AG08395 (cell line): ENCODE results near the gene TOMM6.

Experiments used
- DNase-seq: peaks from one replicate; pipeline ENCODE4 v3.0.0; 2012; ENCODE audit warnings: mixed read lengths, low spot score

The TOMM6 gene

DNA sequence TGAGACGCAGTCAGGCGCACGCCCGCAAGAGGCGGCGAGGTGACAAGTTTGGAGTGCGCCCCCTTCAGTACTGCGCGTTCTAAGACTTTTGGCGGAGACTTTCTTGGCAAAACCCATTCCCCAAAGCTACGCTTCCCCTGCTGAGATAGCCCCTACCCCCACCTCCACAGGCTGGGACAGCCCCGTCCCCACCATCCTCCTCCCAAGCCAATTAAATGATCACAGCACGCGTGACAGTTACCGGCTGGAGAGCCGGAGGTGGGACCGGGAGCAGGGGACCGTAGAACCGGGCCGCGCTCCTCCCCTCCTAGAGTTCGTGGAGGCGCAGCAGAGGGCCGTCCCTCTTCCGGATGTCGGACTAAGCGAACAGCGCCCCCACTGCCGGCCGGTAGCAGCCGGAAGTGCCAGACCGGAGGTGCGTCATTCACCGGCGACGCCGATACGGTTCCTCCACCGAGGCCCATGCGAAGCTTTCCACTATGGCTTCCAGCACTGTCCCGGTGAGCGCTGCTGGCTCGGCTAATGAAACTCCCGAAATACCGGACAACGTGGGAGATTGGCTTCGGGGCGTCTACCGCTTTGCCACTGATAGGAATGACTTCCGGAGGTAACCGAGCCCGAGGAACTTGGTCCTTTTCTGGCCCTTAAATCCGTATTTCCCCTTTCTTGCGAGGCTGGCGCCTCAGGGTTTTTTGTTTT lies at the start of gene TOMM6:
Gene TOMM6 (plus strand): TSS at position 476 of the 699 bp plus-strand sequence. CDS start 4 bp downstream, at position 480.
- DNase-seq, result peak; percentile 94

DNA sequence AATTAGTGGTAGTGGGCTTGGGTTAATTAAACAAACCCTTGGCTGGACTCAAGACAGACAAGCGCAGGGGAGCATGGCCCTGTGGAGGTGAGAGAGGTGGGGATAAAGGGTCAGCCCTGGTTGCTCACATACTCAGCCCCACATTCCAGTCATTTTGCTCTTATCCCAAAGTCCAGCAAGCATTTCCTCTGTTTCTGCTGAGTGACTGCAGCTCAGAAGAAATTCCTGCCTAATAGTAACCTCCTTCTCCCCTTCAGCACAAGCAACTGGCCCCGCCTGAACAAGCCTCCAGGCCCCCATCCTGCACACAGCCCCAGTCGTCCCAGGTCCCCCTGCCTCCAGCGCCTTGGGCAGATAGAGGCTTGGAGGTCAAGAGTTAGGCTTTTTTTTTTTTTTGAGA lies 48.5 kb upstream of the TOMM6 start:
- no peak for DNase-seq

DNA sequence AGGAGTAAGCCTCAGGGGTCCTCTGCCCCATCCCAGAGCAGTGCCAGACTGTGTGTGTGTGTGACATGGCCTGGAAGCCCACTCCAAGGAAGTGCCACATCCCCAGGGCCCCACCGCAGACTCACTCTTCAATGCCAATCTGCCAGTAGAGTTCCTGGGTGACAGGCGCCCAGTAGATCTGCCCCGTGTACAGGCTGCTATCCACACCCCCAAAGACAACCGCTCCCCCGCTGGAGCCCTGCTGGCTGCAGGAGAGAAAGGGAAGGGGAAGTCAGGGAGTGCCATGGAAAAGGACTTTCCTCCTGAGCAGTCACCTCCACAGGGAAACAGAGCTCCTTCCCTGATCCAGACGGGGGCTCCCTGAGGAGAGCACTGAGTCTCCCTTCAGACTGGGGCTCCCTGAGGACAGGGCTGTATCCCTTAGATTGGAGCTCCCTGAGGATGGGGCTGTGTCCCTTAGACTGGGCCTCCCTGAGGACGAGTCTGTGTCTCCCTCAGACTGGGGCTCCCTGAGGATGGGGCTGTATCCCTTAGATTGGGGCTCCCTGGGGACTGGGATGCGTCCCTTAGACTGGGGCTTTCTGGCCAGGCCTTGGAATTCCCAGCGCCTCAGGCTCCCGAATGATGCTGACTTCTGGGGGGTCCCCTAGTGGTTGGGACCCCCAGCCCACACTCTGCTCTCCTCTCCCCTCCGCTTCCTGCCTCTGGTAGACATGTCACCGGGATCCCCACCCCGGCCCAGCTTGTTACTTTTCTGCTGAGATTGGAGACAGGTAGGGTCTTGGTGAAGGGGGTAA lies 46.9 kb upstream of the TOMM6 start:
- no peak for DNase-seq

DNA sequence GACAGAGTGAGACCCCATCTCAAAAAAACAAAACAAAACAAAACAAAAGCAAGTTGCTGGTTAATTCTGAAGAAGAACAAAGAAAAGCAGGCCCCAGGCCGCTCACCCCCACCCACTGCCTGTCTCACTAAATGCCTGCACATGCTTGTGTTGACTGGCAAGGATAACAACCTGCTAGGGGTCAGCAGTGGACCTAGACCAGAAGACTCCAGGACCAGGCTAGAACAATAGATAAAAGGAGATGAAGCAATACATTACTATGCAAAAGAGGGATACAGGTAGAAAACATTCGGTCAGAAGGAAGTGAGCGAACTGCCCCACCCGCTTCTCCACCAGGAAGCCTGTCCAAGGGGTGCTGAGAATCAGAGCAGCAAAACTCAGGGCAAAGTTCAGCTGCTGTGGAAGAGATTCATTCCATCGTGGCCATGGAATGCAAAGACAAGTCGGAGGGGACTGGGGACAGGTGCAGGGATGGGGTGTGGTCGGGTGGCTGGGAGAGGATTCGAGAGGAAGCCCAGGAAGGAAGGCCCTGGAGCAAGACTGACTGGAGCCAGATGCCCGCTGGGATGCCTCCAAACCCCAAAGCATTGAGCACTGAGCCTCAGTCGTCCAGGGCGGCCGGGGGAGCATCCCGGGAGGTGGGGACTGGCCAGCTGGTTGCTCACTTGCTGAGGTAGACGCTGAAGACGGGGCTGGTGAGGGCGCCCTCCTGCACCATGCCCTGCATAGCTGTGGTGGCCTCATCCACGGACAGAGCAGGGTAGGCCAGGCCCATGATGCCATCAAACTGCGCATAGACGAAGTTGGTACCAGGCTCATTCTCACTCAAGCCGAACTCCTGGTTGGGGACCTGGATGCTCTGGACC lies 45.6 kb upstream of the TOMM6 start:
- DNase-seq, result no peak

DNA sequence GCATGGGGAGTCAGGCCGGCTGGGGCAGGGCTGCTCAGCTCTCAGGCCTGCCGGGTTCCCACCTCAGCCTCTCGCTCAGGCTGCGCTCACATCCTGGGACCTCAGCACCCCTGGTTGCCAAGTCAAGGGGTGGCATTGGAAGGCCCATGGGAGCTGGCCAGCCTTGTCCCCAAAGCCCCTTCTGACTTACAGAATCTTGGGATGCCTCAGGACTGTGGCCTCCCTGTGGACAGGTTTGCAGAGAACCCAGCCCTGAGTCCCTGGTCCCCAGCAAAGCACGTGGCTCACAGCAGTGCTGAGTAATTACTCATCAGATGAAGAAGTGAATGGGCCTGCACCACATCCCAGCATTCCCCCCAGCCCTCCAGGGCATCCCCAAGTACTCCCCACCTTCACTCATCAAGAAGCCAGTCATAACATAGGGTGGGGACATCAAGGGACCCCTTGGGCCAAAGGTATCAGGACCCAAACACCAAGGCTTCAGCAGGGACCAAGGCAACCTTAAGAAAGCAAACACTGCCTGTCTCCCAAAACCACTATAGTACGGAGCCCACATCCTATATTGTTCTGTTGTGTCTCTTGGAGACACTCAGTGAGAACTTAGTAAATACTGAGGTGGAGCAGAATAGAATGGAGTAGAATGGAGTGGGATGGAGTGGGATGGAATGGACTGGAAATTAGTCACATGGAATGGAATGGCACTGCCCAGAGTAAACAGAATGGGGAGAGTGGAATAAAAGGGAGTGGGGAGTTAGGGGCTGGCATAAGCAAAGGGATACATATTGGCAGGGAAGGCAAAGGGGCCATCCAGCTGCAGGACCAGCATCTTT lies 43.9 kb upstream of the TOMM6 start:
- DNase-seq, result no peak

DNA sequence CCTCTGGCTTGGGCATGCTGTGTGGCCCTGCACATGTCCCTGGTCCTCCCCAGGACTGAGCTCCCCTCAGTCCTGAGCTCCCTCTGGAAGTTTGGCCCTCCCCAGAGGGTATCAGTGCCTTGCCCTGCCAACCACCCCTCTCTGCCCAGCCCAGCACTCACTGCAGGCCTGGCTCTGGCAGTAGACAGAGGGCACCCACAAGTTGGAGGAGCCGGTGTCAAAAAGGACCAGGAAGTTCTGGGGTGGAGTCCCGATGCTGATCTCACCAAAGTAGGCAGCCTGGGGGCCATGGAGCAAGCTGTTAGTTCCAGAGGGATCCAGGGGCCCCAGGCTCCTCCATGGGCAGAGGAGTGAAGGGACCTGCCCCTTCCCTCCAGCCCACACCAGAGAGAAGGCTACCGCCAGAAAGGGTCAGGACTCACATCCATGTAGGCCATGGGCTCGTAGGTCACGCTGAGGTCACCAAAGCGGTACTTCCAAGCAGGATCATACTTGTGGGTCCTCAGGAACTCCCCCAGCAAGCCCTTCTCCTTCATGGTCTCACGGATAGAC lies 43.2 kb upstream of the TOMM6 start:
- no peak for DNase-seq

DNA sequence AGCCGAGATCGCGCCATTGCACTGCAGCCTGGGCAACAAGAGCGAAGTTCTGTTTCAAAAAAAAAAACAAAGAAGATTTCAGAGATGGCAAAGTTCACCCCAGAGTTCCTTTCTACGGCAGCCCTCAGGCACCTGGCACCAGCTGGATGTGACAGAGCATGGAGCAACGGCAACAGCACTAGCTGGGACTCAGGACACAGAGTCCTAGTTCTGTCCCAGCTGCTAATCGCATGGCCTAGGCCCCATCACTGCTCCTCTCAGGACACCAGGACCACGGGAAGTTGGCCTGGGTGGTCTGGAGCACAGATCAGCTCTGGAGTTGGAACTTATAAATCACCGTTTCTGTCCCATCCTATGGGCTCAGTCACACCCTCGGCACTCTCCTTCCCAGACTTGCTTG lies 41.4 kb upstream of the TOMM6 start:
- no peak for DNase-seq

DNA sequence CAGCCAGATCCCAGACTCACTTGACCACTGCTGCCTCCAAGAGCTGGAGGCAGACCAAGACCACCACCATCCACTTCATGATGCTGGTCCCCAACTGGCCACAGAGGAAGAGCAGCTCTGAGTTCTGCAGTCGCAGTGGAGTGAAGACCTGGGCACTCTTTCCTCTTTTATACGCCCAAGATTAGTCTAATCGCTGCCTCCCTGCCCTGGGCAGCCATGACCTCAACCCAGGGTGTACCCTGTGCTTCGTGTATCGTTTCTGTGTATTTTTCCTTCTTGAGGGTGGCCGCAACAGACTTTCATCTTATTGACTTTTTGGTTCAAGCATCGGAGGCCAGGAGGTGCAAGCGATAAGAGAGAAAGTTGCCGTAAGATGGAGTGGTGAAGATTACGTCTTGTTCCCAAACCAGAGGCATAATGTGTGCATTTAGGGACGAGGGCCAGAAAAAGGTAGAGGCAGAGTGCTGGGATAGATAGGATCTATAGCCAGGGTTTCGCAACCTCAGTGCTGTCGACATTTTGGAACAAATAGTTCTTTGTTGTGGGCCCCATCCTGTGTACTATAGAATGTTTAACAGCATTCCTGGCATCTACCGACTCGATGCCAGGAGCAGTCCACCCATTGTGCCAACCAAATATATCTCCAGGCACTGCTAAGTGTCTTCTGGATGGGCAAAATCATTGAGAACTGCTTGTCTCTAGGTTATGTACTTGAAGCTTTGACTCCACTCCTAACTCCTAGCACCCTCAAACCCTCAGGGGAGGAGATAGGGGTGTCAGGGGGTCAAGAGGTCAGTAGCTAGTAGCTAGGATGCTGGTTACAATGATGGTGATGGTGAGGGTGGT lies 40.0 kb upstream of the TOMM6 start, which contains the start of gene PGC:
Gene PGC (minus strand): TSS at position 142 of the 846 bp plus-strand sequence. CDS start 63 bp downstream, at position 79.
- DNase-seq, result no peak

DNA sequence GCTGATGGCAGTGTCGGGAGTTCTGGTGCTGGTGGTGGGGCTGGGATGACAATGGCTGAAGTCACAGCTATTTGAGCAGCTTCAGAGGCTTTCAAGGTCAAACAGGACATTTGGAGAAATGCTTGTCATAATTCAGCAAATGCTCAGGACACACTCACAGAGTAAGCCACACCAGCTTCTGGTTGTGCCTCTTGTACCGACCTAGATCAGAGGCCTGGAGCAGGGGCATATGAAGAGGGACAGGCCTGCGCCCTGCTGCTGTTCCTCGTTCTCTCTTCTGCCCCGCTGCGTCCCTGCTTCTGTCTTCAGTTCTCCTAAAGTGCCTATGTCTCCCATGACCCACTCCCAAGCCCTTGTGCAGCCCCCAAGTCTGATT lies 39.4 kb upstream of the TOMM6 start:
- DNase-seq, result no peak

DNA sequence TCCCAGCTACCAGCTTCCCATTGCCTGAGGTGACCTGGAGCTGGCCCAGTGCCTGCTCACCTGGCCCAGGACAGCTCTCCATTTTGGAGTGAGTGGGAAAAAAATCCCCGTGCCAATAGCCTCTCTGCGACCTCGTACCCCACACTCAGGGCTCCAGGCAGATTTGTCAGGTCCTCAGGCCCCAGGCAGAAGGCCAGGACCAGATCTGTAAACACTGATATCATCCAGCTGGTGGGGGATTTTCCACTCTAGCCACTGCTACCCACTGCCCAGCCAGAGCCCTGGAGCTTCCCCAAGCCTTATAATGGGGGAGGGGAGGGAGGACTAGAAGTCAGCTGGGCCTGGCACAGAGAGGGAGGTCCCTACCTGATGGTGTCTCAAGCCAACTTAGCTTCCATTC lies 39.0 kb upstream of the TOMM6 start:
- no peak for DNase-seq

DNA sequence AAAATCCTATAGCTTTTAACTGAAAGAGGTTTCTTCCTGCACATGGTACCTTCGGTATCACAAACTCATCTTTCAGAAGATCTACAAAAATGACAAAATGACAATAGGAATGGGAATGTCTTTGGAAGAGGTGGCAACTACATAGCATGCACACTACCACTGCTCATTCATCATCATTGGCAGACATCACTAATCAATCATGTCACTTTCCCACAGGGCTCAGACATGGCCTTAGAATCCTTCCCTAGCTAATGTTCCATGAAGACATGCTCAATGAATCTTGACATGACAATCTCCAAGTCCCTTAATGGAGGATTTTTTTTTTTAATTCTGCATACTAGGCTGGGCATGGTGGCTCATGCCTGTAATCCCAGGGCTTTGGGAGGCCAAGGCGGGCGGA lies 37.1 kb upstream of the TOMM6 start:
- DNase-seq, result no peak

DNA sequence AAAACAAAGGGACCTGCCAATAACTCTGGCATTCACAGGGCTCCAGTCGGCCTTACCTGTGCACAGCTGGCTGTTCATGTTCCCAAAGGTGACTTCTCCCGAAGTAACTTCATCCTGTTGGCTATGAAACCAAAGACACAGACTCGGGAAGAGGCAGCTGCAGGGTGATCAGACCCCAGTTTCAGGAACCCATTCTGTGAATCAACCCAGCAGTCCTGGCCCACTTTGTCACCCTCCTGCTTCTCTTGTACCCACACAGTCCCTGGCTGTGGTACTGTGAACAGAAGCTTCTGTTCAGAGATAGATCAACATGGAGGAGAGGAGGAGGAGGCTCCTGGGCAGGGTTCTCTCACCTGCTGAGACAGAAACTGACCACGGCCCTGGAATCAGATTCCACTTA lies 31.6 kb upstream of the TOMM6 start:
- no peak for DNase-seq

DNA sequence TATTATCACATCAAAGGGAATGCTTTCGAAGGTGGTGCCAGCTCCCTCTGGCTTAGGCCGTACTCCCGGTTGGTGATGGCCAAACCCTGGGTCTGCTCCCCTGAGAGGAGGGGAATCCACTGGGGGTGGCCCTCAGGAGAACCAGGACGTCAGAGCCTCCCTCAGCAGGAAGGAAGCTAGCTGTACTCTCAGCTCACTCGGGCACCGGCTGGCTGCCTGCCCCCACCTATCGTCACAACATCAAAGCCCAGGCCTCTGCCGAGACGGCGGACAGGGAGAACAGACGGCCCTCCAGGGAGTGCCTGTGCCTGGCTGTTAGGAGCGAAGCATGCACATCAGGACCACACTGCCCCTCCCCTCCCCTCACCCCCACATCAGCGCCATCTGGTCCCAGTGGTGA lies 31.1 kb upstream of the TOMM6 start:
- DNase-seq, result no peak

DNA sequence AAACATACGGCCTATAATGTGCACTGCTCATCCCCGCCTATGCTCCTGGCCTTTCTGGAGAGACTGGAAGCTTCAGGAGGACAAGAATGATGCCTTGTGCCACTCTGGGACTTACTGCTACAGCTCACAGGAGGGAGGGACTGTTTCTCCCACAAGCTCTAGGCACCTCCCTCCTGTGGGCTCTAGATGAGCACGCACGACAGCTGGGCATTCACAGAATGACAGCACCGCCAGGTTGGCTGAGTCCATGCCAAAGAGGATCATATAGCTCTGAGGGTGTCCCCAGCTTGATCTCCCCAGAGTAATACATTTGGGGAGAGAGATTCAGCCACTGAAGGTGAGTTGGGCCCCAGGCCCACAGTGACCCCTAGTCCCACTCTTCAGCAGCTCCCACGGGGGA lies 30.2 kb upstream of the TOMM6 start:
- no peak for DNase-seq

DNA sequence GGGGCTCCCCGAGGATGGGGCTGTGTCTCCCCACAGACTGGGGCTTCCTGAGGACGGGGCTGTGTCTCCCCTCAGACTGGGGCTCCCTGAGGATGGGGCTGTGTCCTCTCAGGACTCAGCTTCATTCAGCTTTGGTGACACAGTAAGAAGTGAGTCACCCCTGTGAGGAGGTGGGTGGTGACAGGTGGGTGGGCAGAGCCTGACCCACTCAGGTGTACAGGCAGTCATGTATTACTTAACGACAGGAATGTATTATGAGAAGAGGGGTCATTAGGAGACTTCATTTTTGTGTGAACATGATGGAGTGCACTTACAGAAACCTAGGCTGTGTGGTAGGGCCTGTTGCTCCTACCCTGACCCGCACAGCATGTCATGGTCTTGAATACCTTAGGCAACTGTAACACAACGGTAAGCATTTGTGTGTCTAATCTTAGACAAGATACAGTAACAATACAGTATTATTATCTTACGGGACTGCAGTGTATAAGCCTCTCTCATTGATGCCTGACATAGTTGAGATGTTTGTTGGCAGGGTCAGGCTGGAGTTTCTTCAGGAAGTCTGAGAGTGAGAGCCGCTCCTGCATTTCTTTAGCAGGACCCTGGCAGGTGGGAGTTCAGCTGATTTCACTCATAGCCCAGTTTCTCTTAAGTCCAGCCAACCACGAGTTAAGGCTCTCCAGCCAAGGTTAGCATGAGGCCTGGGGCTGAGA lies 29.4 kb upstream of the TOMM6 start:
- DNase-seq, result no peak

DNA sequence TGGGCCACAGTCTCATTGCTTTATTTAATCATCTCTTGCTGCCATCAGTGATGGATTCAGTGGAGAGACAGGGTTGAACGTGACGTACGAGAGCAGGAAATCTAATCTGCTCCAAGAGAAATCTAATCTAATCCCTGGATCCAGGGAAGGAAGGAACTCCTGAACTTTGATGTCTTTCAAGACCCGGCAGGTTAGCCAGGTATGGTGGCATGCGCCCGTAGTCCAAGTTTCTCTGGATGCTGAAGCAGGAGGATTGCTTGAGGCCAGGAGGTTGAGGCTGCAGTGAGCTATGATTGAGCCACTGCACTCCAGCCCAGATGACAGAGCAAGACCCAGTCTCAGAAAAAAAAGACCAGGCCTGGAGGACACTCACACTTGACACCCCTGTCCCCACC lies 28.9 kb upstream of the TOMM6 start:
- no peak for DNase-seq

DNA sequence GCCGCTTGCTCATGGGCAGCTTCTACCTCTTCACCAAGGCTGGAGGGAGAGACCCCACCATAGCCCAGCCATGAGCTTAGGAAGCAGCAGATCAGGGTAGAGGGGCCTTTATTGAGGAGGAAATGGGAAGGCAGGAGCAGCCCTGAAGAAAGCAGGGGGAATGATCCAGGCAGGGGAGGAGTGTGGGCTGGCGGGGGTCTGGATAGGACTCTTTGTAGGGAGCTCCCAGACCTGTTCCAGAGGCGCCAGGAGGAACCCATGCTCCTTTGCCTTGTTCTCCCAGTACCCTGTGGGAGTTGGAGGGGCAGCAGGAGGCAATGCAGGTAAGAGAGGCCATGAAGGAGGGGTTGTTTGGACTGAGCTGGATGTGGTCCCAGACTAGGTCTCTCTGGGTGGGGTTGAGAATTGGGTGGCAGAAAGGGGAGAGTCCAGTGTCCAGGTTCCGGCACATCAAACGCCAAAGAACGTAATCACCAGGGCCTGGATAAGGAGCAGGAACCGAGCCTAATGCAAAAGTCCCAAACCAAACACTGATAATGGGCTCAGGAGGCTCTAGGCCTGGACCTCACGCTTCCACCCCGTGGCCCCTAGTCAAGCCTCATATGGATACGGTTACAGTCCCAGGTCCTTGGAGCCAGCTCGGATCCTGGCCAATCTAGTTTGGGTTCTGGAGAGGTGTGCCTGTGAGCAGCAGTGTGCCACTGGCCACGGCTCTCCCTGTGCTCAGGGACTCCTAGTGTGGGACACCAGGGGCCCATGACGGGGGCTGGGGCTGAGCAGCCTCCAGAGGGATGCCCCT lies 28.2 kb upstream of the TOMM6 start:
- no peak for DNase-seq

DNA sequence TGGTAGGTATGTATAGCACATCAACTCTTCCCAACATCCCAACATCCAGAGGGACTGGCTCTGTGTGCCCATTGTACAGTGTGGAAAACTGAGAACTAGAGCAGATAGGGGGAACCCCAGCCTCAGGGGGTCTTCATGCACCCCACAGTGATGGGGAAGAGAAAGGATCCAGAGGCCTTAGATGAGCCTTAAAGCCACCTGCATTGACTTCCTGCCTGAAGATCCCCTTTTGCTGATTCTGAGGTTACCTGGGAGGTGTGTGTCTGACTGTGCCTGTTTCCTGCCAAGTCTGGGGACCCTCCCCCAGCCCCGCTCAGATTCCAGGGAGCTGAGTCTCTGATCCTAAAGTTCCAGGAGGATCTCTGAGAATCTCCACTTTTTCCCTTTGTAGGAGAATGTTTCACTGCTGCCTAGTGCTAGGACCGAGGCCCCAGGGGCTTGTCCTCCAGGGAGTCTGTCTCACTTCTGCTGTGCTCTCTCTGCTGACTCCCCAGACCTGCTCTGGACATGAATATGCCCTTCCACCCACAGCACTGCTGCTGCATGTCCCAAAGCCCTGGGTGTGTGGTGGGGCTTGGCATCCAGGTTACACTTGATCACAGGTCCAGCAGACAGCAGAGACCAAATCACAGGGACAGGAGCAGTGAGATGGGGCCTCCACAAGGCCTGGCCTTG lies 27.5 kb upstream of the TOMM6 start:
- DNase-seq, result no peak
